Thyroid gland (tissue), 4 donors: ENCODE data around the gene IPO5.
"Not testable (repeated sequence)": the region's sequence is repeated elsewhere in the genome, so short reads cannot be mapped to it uniquely, and the experiment has no call there.

ENCODE experiments used
- CTCF ChIP-seq, 6 experiments: fragments of 200-600 bp in 3 of 6; fragments of 450-650 bp in 3 of 6; sonication (generic) in 3 of 6; IDR thresholded peaks; one replicate each; pipeline ENCODE4 v1.5.1; 2016 to 2019; ENCODE audit warnings: antibody characterized with exemption in 6 of 6, mild to moderate bottlenecking in 2 of 6, inconsistent platforms in 1 of 6, moderate library complexity in 1 of 6
- POLR2A ChIP-seq, 2 donors: fragments of 450-650 bp; IDR thresholded peaks; one replicate each; pipeline ENCODE4 v1.6.1; 2017; ENCODE audit warnings: antibody characterized with exemption in 2 of 2, mild to moderate bottlenecking in 2 of 2, moderate library complexity in 1 of 2

- not testable (repeated sequence) for TF ChIP-seq CTCF, POLR2A (IDR thresholded peaks at IDR 0.05)
Observed at GRCh38 chr13:97949316-97949715, 4.2 kb upstream of the IPO5 start.
